Gastrocnemius medialis (tissue), 4 donors: ENCODE measurements around the gene ASAP2.

Experiments
- CTCF ChIP-seq, 5 experiments: fragments of 450-650 bp in 3 of 5; fragments of 200-600 bp in 2 of 5; sonication (generic) in 2 of 5; IDR thresholded peaks in 4 of 5; conservative IDR thresholded peaks in 1 of 5; 1 replicate in 4 of 5; 2 replicates in 1 of 5; pipeline ENCODE4 v1.5.1; 2016 to 2019; ENCODE audit warnings: antibody characterized with exemption in 5 of 5, mild to moderate bottlenecking in 3 of 5, moderate library complexity in 3 of 5
- POLR2A ChIP-seq, 2 donors: fragments of 450-650 bp; IDR thresholded peaks; one replicate each; pipeline ENCODE4 v1.6.1; 2017; ENCODE audit warnings: antibody characterized with exemption in 2 of 2, mild to moderate bottlenecking in 2 of 2, moderate library complexity in 2 of 2

GRCh38 chr2:9364791-9365497 is 158.3 kb downstream of the ASAP2 start:
- no peak for TF ChIP-seq POLR2A (IDR thresholded peaks at IDR 0.05)
- no peak for TF ChIP-seq CTCF (IDR thresholded peaks at IDR 0.05 in 4 of 5, conservative IDR thresholded peaks at IDR 0.05 in 1 of 5)
